ENCODE measurements around the gene GNAT2.

The GNAT2 gene

GRCh38 chr1:109566982-109567381 lies 52.4 kb downstream of the GNAT2 start:
- no peak for DNase-seq (ENCODE audit: low read depth in 2 of 2, low spot score in 1 of 2)

DNA sequence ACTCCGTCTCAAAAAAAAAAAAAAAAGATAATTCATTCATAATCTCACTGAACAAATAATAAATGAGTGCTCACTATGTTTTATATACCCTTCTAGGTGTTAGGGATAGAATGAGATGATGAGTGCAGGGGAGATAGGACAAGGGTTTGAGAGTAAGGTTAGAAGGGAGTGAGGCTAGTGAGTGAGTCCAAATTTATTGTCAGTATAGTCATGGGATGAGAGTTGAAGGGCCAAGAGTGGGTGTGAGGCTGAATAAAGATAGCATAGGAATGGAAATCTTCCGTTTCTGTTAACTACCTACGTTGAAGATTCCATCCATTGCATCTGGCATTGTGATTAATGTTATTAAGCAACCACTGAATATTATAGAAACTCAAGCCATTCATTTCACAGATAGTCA lies 54.2 kb downstream of the GNAT2 start:
- DNase-seq (ENCODE audit: low read depth in 2 of 2, low spot score in 1 of 2), result no peak

- DNase-seq (ENCODE audit: low read depth in 2 of 2, low spot score in 1 of 2), result no peak
Measured at GRCh38 chr1:109564194-109564878, 55.1 kb downstream of the GNAT2 start.

DNA sequence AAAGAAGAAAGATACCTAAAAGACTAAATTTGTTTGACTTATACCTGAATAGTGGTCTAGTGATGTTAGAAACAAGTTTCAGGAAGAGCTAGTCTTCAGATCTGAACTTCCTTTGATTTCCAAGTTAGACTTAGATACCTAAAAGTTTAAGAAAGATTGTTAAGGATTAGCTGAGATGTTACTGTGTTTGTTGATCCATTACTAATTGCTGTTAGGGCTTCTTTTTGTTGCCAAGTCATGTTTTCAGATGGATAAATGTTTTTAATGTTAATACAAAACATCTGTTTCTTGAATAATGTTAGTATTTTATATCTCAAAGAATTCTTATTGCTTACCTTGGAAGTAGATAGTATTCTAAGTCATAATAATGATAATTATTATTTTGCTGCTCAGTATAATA lies 59.4 kb downstream of the GNAT2 start:
- no peak for DNase-seq (ENCODE audit: low read depth in 2 of 2, low spot score in 1 of 2)

GRCh38 chr1:109557520-109557919 lies 61.9 kb downstream of the GNAT2 start:
- DNase-seq (ENCODE audit: low read depth in 2 of 2, low spot score in 1 of 2), result no peak

- DNase-seq (ENCODE audit: low read depth in 2 of 2, low spot score in 1 of 2), result no peak
Measured at GRCh38 chr1:109556563-109556962, 62.9 kb downstream of the GNAT2 start.
